ENCODE measurements around the gene FAM163B.
A peak's percentile ranks its signal among the peaks of the same experiment; 100 is the strongest.

FAM163B gene

DNA sequence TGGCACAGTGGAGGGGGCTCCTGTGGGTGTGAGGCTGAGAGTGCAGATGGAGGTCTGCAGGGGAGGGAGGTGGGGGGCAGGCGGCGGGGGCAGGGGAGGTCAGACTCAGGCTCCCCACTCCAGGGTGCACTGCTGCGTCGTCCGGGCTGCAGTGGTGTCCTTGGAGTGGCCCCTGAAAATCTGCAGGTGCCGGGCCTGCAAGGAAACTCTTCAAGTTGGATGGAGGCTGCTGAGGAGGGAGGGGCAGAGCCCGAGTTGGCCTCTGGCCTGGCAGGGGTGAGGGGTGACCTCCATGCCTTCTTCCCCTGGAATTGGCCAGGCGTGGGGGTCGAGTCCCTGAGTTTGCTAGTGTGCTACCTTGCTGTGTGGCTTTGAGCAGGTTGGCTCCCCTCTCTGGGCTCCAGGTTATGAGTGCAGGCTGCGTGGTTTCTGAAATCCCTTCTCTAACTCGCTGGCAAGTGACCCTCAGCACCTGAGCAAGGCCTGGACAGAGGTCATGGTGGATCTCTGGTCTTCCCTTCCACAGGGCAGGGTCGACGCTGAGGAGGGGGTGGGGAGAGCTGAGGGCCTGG is 73.8 kb downstream of the FAM163B start:
- TF ChIP-seq, protein P1, sequence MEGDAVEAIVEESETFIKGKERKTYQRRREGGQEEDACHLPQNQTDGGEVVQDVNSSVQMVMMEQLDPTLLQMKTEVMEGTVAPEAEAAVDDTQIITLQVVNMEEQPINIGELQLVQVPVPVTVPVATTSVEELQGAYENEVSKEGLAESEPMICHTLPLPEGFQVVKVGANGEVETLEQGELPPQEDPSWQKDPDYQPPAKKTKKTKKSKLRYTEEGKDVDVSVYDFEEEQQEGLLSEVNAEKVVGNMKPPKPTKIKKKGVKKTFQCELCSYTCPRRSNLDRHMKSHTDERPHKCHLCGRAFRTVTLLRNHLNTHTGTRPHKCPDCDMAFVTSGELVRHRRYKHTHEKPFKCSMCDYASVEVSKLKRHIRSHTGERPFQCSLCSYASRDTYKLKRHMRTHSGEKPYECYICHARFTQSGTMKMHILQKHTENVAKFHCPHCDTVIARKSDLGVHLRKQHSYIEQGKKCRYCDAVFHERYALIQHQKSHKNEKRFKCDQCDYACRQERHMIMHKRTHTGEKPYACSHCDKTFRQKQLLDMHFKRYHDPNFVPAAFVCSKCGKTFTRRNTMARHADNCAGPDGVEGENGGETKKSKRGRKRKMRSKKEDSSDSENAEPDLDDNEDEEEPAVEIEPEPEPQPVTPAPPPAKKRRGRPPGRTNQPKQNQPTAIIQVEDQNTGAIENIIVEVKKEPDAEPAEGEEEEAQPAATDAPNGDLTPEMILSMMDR (IDR thresholded peaks at IDR 0.05; ENCODE audit: low read depth, low read length), result no peak
- DNase-seq (ENCODE audit: extremely low read depth, low read depth), result no peak

GRCh38 chr9:133534346-133535291 is 74.6 kb downstream of the FAM163B start, which contains the start of gene ADAMTSL2:
ADAMTSL2 (plus strand) TSS chr9:133534704; CDS start chr9:133536713, 2,009 bp downstream.
- no peak for DNase-seq (ENCODE audit: extremely low read depth, low read depth)
- TF ChIP-seq, protein P1 (IDR thresholded peaks at IDR 0.05; ENCODE audit: low read depth, low read length), result no peak

GRCh38 chr9:133533857-133534256 is 75.3 kb downstream of the FAM163B start:
- no peak for DNase-seq (ENCODE audit: extremely low read depth, low read depth)
- TF ChIP-seq, protein P1 (IDR thresholded peaks at IDR 0.05; ENCODE audit: low read depth, low read length), result no peak

- TF ChIP-seq, protein P1 (IDR thresholded peaks at IDR 0.05; ENCODE audit: low read depth, low read length), result peak; percentile 59
- peak; percentile 5 for DNase-seq (ENCODE audit: extremely low read depth, low read depth)
Observed at GRCh38 chr9:133532937-133533668, 76.1 kb downstream of the FAM163B start.

- TF ChIP-seq, protein P1 (IDR thresholded peaks at IDR 0.05; ENCODE audit: low read depth, low read length), result no peak
- no peak for DNase-seq (ENCODE audit: extremely low read depth, low read depth)
Observed at GRCh38 chr9:133531293-133531692, 77.9 kb downstream of the FAM163B start.

DNA sequence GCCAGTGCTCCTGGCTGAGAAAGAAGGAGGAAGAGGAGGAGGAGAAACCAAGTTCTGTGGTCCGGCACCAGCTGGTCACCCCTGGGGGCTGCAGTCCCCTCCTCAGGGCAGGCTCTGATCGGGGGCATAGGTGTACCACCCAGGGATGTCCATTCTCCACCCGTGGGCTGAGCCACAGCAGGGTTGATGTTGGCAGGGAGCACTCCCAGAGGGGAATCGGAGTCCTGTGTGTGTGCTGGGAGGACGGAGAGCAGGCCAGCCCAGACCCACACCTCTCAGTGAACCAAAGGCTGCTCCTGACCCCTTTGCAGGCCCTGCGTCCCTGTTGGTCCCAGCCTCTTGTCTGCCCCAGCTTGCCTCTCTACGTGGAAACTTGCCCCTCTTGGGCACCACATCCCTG is 79.3 kb downstream of the FAM163B start:
- TF ChIP-seq, protein P1 (IDR thresholded peaks at IDR 0.05; ENCODE audit: low read depth, low read length), result no peak
- DNase-seq (ENCODE audit: extremely low read depth, low read depth), result no peak
